Activated B cell treated with CpG ODN at 0.5 μM for 24 hours (primary cell): ENCODE data around the gene EXOC3L1. TPM values are rescaled to one million over a fixed set of nuclear protein-coding genes. Genes with fewer than 3 reads are reported as not detected.
A peak's percentile ranks its signal among the peaks of the same experiment; 100 is the strongest.

Source experiments
- ATAC-seq: fragments of 200-7000 bp; cut with Tn5 transposase; one replicate; pipeline ENCODE4 v1.10.0; 2021; ENCODE audit warnings: low read depth, mild to moderate bottlenecking, moderate library complexity
- CTCF ChIA-PET: fragments of 350-600 bp; sonication (Branson Sonifier 250); formaldehyde crosslinking; loops from one replicate; lab custom pipeline; 2021; ENCODE audit warnings: antibody characterized with exemption; lab: Charles Lee
- POLR2A ChIA-PET: fragments of 350-600 bp; sonication (Branson Sonifier 250); formaldehyde crosslinking; loops from one replicate; lab custom pipeline; 2021; ENCODE audit warnings: antibody characterized with exemption; lab: Charles Lee
- DNase-seq: peaks from one replicate; pipeline ENCODE4 v3.0.0; 2022
- H3K27ac Mint-ChIP-seq: one replicate; pipeline ENCODE4 v1.8.0; 2020; ENCODE audit warnings: mixed read lengths
- H3K27me3 Mint-ChIP-seq: one replicate; pipeline ENCODE4 v1.8.0; 2021; ENCODE audit warnings: mixed read lengths
- H3K36me3 Mint-ChIP-seq: one replicate; pipeline ENCODE4 v1.8.0; 2021; ENCODE audit warnings: low read depth, mixed read lengths
- H3K4me1 Mint-ChIP-seq: one replicate; pipeline ENCODE4 v1.8.0; 2021; ENCODE audit warnings: mixed read lengths
- H3K4me3 Mint-ChIP-seq: one replicate; pipeline ENCODE4 v1.8.0; 2020; ENCODE audit warnings: mild to moderate bottlenecking, mixed read lengths
- H3K9me3 Mint-ChIP-seq: one replicate; pipeline ENCODE4 v1.8.0; 2020; ENCODE audit warnings: mixed read lengths
- CTCF ChIP-seq: fragments of 200-600 bp; IDR thresholded peaks from one replicate; pipeline ENCODE4 v1.8.0; 2022; ENCODE audit warnings: antibody characterized with exemption, mild to moderate bottlenecking
- intact Hi-C: fragments of 100-400 bp; cut with micrococcal nuclease; formaldehyde crosslinking; loops from one replicate; pipeline ENCODE4 v1.15.1; 2024
- total RNA-seq: library from RNA; stranded (reverse); gene quantifications from 2 replicates; pipeline ENCODE4 v1.2.3, GENCODE V29; 2022

The EXOC3L1 gene
- total RNA-seq, 1 donor from 2014 or later: not detected

DNA sequence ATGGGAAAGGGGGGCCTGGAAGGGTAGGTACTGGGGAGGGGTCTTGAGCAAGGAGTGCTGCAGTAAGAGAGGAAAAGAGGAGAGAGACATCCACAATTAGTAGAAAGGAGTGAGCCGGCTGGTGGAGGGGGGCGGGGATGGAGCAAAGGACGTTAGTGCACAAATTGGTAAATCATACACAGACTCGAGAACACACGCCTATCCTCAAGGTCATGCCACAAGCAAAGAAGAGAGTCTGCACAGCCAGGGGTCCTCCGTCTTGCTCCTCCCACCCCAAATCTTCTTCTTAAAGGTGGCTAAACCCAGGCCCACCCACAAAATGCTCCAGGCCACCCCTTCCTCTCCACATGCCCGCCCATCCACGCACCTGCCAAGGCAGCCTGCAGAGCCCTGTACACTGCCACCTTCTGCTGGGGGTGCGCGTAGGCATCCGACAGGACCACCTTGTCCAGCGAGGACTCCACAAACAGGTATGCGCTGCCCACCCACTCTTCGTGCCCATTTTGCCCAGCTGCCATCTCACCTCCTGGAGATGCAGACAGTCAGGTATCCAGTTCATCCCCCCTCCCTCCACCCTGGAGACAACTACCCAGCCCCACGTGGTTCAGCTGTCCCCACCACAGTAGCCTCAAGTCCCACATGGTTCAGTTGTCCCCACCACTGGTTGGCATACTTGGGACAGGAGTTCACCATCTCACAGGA is 33.6 kb downstream of the EXOC3L1 start:
- H3K36me3 Mint-ChIP-seq: peaks cover 3% of the 10 kb centered on the region
- peak overlapping the region; percentile 20 for H3K4me3 Mint-ChIP-seq
- ATAC-seq (no peak), DNase-seq (no peak)
- H3K4me1 Mint-ChIP-seq: peaks cover 51% of the 10 kb centered on the region
- TF ChIP-seq CTCF: no peak
- H3K27me3 Mint-ChIP-seq: peaks cover 3% of the 10 kb centered on the region
- no peaks in the 10 kb centered on the region for H3K9me3 Mint-ChIP-seq
- intact Hi-C loops: loop anchor here (10.0 kb wide), 1 partner anchor 509 kb away; the partner anchor contains the start of genes ACD, C16orf86, ENKD1 and PARD6A
- POLR2A ChIA-PET: interaction anchor here (1.0 kb wide), 1 partner anchor 128 kb away, joined by 6 read pairs; no protein-coding TSS in a partner anchor
- CTCF ChIA-PET: interaction anchor here (0.8 to 1.8 kb wide), 4 partner anchors 13 to 178 kb away, joined by 3 to 15 read pairs (median 11); partner anchors contain the start of gene NOL3
- H3K27ac Mint-ChIP-seq: no peak overlapping the region

DNA sequence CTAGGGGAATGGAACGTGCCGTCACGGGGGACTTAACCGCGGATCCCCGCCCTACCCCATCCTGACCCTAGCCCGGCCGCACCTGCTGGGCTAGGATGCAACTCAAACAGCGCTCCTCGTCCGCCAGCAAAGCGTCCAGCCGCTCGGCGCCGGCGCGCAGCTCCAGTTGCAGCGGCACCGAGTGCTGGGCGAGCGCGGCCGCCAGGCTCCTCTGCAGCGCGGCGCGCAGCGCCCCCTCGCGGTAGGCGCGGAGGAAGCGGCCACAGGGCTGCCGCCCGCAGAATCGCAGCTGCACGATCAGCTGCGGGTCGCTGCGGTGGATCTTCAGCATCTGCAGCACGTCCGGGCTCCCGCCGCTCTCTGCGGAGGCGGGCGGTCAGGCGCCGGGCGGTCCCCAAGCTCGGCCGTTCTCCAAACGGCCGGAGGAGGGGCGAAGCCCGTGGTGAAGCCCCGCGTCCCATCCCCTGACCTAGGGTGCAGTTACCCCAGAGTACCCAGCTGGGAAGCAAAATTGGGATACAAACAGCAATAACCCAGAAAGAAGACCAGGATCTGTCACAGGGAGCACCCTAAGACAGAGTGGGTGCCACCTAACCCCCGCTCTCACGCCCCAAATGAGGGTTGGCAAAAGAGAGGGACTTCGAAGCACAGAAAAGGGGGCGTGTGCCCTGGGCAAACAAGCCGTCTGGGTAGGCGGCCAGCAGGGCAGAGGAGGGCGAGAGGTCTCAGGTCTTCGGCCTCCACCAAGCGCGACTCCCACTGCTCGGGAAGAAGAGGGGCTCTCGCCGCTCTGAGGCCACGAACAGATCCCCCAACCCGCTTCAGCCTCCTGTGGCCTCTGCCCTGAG is 34.4 kb downstream of the EXOC3L1 start:
- POLR2A ChIA-PET: interaction anchor here (0.6 to 1.5 kb wide), 6 partner anchors 8 to 177 kb away, joined by 3 to 6 read pairs (median 4); partner anchors contain the start of genes NOL3 and TMEM208
- H3K4me1 Mint-ChIP-seq: peaks cover 49% of the 10 kb centered on the region
- peaks cover 3% of the 10 kb centered on the region for H3K36me3 Mint-ChIP-seq
- H3K4me3 Mint-ChIP-seq: peak overlapping the region; percentile 71
- ATAC-seq (peak; percentile 19), DNase-seq (peak; percentile 81)
- CTCF ChIA-PET: interaction anchor here (0.6 to 2.6 kb wide), 31 partner anchors 8 to 227 kb away, joined by 3 to 32 read pairs (median 4); partner anchors contain the start of genes CES3, HSF4, NOL3 and TMEM208
- H3K27me3 Mint-ChIP-seq: peaks cover 4% of the 10 kb centered on the region
- H3K27ac Mint-ChIP-seq: no peak overlapping the region
- TF ChIP-seq CTCF: no peak
- intact Hi-C loops: loop anchor here (1.0 to 10.0 kb wide), 5 partner anchors 137 to 509 kb away; partner anchors contain the start of genes ACD, C16orf86, ENKD1 and PARD6A
- H3K9me3 Mint-ChIP-seq: no peaks in the 10 kb centered on the region

- no peak for TF ChIP-seq CTCF
- intact Hi-C loops: loop anchor here (1.0 to 10.0 kb wide), 5 partner anchors 136 to 510 kb away; partner anchors contain the start of genes ACD, C16orf86, ENKD1 and PARD6A
- Mint-ChIP-seq H3K27ac (no peak overlapping the region), H3K4me3 (peak overlapping the region; percentile 71), H3K9me3 (no peaks in the 10 kb centered on the region), H3K4me1 (peaks cover 44% of the 10 kb centered on the region), H3K36me3 (peaks cover 3% of the 10 kb centered on the region), H3K27me3 (peaks cover 4% of the 10 kb centered on the region)
- ChIA-PET CTCF (interaction anchor here (0.6 to 2.6 kb wide), 31 partner anchors 9 to 228 kb away, joined by 3 to 32 read pairs (median 4); partner anchors contain the start of genes CES3, HSF4, NOL3 and TMEM208), POLR2A (interaction anchor here (0.6 to 1.5 kb wide), 6 partner anchors 9 to 176 kb away, joined by 3 to 6 read pairs (median 4); partner anchors contain the start of genes NOL3 and TMEM208)
- no peak for ATAC-seq
- DNase-seq: no peak
Measured at GRCh38 chr16:67154578-67155294, 35.2 kb downstream of the EXOC3L1 start.

GRCh38 chr16:67151431-67152097 is 38.4 kb downstream of the EXOC3L1 start:
- POLR2A ChIA-PET: interaction anchor here (0.6 to 1.5 kb wide), 5 partner anchors 8 to 137 kb away, joined by 3 to 5 read pairs (median 4); partner anchors contain the start of gene TRADD
- CTCF ChIA-PET: no interaction called here
- ATAC-seq: no peak

More at GRCh38 chr16:67151431-67152097, 38.4 kb downstream of the EXOC3L1 start:
- TF ChIP-seq CTCF: no peak
- Mint-ChIP-seq H3K4me1 (peaks cover 23% of the 10 kb centered on the region), H3K27me3 (peaks cover 17% of the 10 kb centered on the region), H3K9me3 (no peaks in the 10 kb centered on the region), H3K4me3 (peak overlapping the region; percentile 63), H3K27ac (no peak overlapping the region), H3K36me3 (peaks cover 17% of the 10 kb centered on the region)
- intact Hi-C loops: loop anchor here (10.0 kb wide), 1 partner anchor 513 kb away; the partner anchor contains the start of genes ACD, C16orf86, ENKD1 and PARD6A
- no peak for DNase-seq
